Right cardiac atrium (tissue), 5 donors: Measurements from ENCODE around the gene GNB4. TPM values are rescaled to one million over a fixed set of nuclear protein-coding genes. Genes with fewer than 3 reads are reported as not detected.

Experiments used
- ATAC-seq, 2 donors: fragments of 200-7000 bp; cut with Tn5 transposase; one replicate each; pipeline versions ENCODE4 v1.8.0 to v1.9.1; 2020; ENCODE audit warnings: moderate library complexity in 2 of 2, mild to moderate bottlenecking in 1 of 2
- DNase-seq, 3 donors: peaks; one replicate each; pipeline ENCODE4 v3.0.0-alpha.2; 2020
- H3K27ac ChIP-seq: one replicate; pipeline ENCODE4 v1.5.1; 2013; ENCODE audit warnings: mild to moderate bottlenecking, low read length, control low read depth, moderate library complexity
- H3K27me3 ChIP-seq: one replicate; pipeline ENCODE4 v1.6.1; 2013; ENCODE audit not compliant: control insufficient read depth, insufficient read depth
- H3K4me1 ChIP-seq: one replicate; pipeline ENCODE4 v1.6.1; 2013; ENCODE audit warnings: low read length; ENCODE audit not compliant: control insufficient read depth, insufficient read depth
- H3K4me3 ChIP-seq: one replicate; pipeline ENCODE4 v1.5.1; 2013; ENCODE audit warnings: low read length, control low read depth
- H3K9me3 ChIP-seq: one replicate; pipeline ENCODE4 v1.6.1; 2013; ENCODE audit warnings: low read length; ENCODE audit not compliant: control insufficient read depth
- WGBS: extraction: QIAGEN DNeasy Blood & Tissue Kit; methylation state at CpG from one replicate; pipeline ENCODE4 v1.1.7; 2013; 5-methylcytosine and 5-hydroxymethylcytosine counted together
- intact Hi-C, 4 donors: fragments of 100-400 bp; cut with DNase I; formaldehyde crosslinking; loops; one replicate each; pipeline versions ENCODE4 v1.11.0 to v1.14.0; 2022 to 2023
- long read RNA-seq, 4 donors: library from polyadenylated mRNA; unstranded; transcript quantifications; one replicate each; pipeline ENCODE4 v2.0.0, GENCODE V29; 2020 to 2021
- polyA plus RNA-seq: library from polyadenylated mRNA; stranded (reverse); fragments of 200-250 nt; gene quantifications from one replicate; pipeline ENCODE4 v1.2.3, GENCODE V29; 2013
- total RNA-seq, 4 donors: library from RNA; stranded (reverse); fragmentation: NEBNext Ultra II Directional; extraction: Animal tissue kit (Norgen Biotek cat#: 25700); gene quantifications; one replicate each; pipeline ENCODE4 v1.2.1, GENCODE V29; 2021
- donor health status: healthy with polysubstance abuse.
- donor health status: DM: no; HTN: yes; CAD: no.
- donor health status: DM: no; HTN: no; CAD: no.
- donor health status: DM: no; HTN: yes; CAD: no; lungs with severe emphysema.
- donor health status: DM: yes; HTN: yes; CAD: no.

GNB4 gene
- total RNA-seq (10 to 100 TPM; 14.8 to 67.3 (median 17.3) TPM), polyA plus RNA-seq (10.5 TPM)
- long read RNA-seq, donor 1, full-length matches to known transcripts = 20 of 32 reads
- long read RNA-seq, donor 1, partial matches to known transcripts = 1 of 32 reads
- long read RNA-seq, donor 1, other reads (novel, unspliced or antisense) = 11 of 32 reads
- long read RNA-seq, donor 2, full-length matches to known transcripts = 2 of 4 reads
- long read RNA-seq, donor 2, partial matches to known transcripts = 0 of 4 reads
- long read RNA-seq, donor 2, other reads (novel, unspliced or antisense) = 2 of 4 reads
- long read RNA-seq, donor 3, full-length matches to known transcripts = 138 of 201 reads
- long read RNA-seq, donor 3, partial matches to known transcripts = 19 of 201 reads
- long read RNA-seq, donor 3, other reads (novel, unspliced or antisense) = 44 of 201 reads
- long read RNA-seq, donor 4, full-length matches to known transcripts = 3 of 8 reads
- long read RNA-seq, donor 4, partial matches to known transcripts = 1 of 8 reads
- long read RNA-seq, donor 4, other reads (novel, unspliced or antisense) = 4 of 8 reads

DNA sequence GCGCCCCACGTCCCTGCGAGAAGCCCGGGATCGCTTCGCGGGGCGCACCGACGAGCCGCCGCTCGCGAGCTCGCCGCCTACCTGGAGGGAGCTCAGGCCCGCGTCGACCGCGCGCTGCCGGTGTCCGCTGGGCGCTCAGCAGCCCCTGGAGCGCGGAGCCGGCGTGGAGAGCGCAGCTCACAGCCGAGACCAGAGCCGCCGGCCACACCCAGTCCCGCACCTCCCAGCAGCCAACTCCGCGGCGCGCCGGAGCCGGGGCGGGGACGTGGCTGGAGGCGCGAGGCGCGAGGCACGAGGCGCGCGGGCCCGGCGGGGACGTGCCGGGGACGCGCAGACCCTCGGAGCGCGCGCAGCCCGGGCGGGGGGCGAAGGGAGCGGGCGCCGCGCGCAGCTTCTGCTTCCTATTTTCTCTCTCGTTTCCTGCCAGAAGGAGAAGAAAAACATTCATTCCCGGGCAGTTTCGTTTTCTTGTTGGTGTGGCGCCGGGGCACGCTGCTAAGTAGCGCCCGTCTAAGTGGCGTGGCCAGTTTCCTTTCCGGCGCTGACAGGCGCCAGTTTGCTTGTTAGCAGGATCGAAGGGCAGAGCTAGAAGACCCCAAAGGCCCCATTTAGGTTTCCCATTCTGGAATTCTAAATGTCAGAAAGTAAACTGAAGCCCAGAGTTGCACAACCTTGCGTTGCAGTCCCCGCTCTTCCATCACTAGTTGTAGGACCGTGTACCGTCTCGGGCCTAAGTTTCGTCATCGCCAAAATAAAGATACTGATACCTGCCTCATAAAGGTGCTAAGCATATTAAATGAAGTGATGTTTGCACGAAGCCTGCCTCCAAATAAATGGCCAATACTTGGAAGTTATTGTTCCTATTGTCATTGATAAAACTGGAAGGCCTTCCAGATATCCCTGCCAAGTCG is at the start of gene GNB4:
GNB4 (minus strand) TSS at position 206 of the 911 bp plus-strand sequence. CDS start 25,270 bp downstream, outside the sequence.
- H3K4me1 ChIP-seq = peaks cover 7% of the 10 kb centered on the region
- H3K27ac ChIP-seq = peak within 1 kb of the TSS; percentile 95
- H3K9me3 ChIP-seq = no peaks in the 10 kb centered on the region
- WGBS = 3% methylated on average over 90 of the region's 90 CpGs
- intact Hi-C loops = no loop called here
- ATAC-seq = peak; percentile 92 to 96
- H3K4me3 ChIP-seq = peak within 1 kb of the TSS; percentile 86
- DNase-seq = peak; percentile 86 to 95 (median 95)
- H3K27me3 ChIP-seq = no peaks in the 10 kb centered on the region

GRCh38 chr3:179495483-179495882 is 44.2 kb upstream of the GNB4 start:
- H3K4me3 ChIP-seq = no peak overlapping the region
- intact Hi-C loops = no loop called here
- H3K4me1 ChIP-seq = no peaks in the 10 kb centered on the region
- H3K27ac ChIP-seq = no peak overlapping the region
- no peak for DNase-seq
- H3K9me3 ChIP-seq = peaks cover 4% of the 10 kb centered on the region
- no peak for ATAC-seq
- H3K27me3 ChIP-seq = no peaks in the 10 kb centered on the region

DNA sequence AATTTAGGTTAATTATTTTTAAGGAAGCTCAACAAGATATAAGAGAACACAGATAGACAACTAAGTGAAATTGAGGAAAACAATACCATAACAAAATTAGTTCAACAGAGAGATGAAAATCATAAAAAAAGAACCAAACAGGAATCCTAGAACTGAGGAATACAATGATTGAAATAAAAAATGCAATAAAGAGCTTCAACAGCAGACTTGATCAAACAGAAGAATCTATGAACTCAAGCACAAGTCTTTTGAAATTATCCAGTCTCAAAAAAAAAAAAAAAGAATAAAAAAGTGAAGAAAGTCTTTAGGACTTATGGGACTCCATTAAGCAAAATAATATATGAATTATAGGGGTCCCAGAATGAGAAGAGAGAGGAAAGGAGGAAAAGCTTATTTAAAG is 42.0 kb upstream of the GNB4 start:
- peaks cover 4% of the 10 kb centered on the region for H3K9me3 ChIP-seq
- intact Hi-C loops = no loop called here

DNA sequence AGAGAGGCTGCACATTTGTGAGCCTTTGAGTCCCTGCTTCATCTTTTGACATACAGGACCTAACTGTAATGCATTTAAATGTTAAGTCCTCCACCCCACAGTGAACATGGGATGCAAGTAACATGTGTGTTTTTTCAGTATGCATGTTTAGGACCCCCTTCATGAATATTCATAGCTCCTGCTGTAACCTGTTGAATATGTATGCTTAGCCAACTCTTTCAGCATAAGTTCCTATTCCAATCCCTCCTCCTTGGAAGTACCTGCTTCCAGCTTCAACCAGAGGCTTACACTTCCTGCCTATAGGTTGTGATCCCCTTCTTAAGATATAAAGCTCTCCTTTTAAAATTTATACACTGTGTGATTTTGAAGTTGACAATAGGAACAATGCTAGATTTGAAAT is 36.9 kb upstream of the GNB4 start:
- intact Hi-C loops = no loop called here
- no peak for ATAC-seq
- H3K27me3 ChIP-seq = no peaks in the 10 kb centered on the region
- no peak for DNase-seq
- H3K9me3 ChIP-seq = no peaks in the 10 kb centered on the region
- no peaks in the 10 kb centered on the region for H3K4me1 ChIP-seq
- H3K27ac ChIP-seq = no peak overlapping the region
- no peak overlapping the region for H3K4me3 ChIP-seq

More for the DNA sequence above, 42.0 kb upstream of the GNB4 start:
- H3K4me3 ChIP-seq = no peak overlapping the region
- DNase-seq (no peak), ATAC-seq (no peak)
- H3K4me1 ChIP-seq = no peaks in the 10 kb centered on the region
- H3K27me3 ChIP-seq = no peaks in the 10 kb centered on the region
- H3K27ac ChIP-seq = no peak overlapping the region

DNA sequence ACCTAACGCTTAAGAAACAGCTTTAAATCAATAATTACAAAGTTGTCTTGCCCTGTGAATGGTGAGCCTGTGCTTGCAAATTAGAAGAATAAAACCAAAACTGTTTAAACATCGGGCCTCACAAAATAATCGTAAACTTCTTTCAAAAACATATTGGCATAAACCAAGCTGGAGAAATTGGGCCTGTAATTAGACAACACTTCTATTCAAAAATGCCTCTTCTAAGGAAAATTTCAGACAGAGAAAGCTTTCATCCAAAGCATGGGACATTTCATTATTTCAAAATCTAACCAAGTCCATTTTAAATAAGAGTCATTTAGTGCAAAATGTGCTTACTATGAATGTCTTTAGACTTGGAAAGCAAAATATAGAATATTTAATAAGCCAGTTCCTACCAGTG is 35.5 kb upstream of the GNB4 start:
- no peaks in the 10 kb centered on the region for H3K4me1 ChIP-seq
- ATAC-seq (no peak), DNase-seq (no peak)
- H3K27me3 ChIP-seq = no peaks in the 10 kb centered on the region
- H3K27ac ChIP-seq = no peak overlapping the region
- H3K4me3 ChIP-seq = no peak overlapping the region
- intact Hi-C loops = no loop called here
- WGBS = 87% methylated on average over 3 of the region's 3 CpGs
- no peaks in the 10 kb centered on the region for H3K9me3 ChIP-seq

GRCh38 chr3:179482857-179483256 is 31.6 kb upstream of the GNB4 start:
- ATAC-seq = no peak
- intact Hi-C loops = no loop called here
- WGBS = 65% methylated on average over 3 of the region's 3 CpGs
- Histone ChIP-seq H3K27me3 (no peaks in the 10 kb centered on the region), H3K4me3 (no peak overlapping the region), H3K4me1 (no peaks in the 10 kb centered on the region), H3K9me3 (no peaks in the 10 kb centered on the region), H3K27ac (no peak overlapping the region)
- DNase-seq = no peak

DNA sequence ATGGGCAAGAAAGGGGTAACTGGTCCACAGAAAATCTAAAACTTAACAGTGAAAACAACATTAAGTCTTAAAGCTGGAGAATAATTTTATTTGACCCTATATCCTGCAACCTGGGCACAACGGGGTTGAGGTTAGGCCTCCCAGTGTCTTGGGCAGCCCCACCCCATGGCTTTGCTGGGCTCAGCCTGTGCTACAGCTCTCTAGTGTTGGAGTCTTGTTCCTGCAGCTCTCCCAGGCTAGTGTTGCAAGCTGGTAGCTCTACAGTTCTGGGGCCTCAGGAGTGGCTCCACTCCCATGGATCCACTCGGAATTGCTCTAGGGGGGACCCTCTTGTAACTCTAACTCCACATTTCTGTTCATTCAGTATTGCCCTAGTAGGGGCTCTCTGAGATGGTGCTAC is 24.9 kb upstream of the GNB4 start:
- Histone ChIP-seq H3K27me3 (no peaks in the 10 kb centered on the region), H3K27ac (no peak overlapping the region), H3K4me1 (no peaks in the 10 kb centered on the region), H3K4me3 (no peak overlapping the region), H3K9me3 (no peaks in the 10 kb centered on the region)
- peak in 1 of 3 donors; percentile 32 for DNase-seq
- WGBS = 89% methylated on average over 2 of the region's 2 CpGs
- no peak for ATAC-seq
- intact Hi-C loops = no loop called here

- no peaks in the 10 kb centered on the region for H3K27me3 ChIP-seq
- H3K4me3 ChIP-seq = no peak overlapping the region
- no peaks in the 10 kb centered on the region for H3K4me1 ChIP-seq
- intact Hi-C loops = no loop called here
- no peaks in the 10 kb centered on the region for H3K9me3 ChIP-seq
- ATAC-seq = no peak
- H3K27ac ChIP-seq = no peak overlapping the region
- no peak for DNase-seq
Observed at GRCh38 chr3:179474480-179474879, 23.2 kb upstream of the GNB4 start.

GRCh38 chr3:179473565-179473964 is 22.3 kb upstream of the GNB4 start:
- no peak overlapping the region for H3K4me3 ChIP-seq
- no peaks in the 10 kb centered on the region for H3K27me3 ChIP-seq
- intact Hi-C loops = no loop called here
- no peaks in the 10 kb centered on the region for H3K9me3 ChIP-seq
- H3K27ac ChIP-seq = no peak overlapping the region
- WGBS = 49% methylated on average over 4 of the region's 4 CpGs
- DNase-seq = no peak
- H3K4me1 ChIP-seq = no peaks in the 10 kb centered on the region
- peak; percentile 40 to 57 for ATAC-seq

GRCh38 chr3:179464323-179465092 is 13.2 kb upstream of the GNB4 start:
- DNase-seq (peak in 1 of 3 donors; percentile 30), ATAC-seq (no peak)
- Histone ChIP-seq H3K27me3 (no peaks in the 10 kb centered on the region), H3K4me3 (no peak overlapping the region), H3K9me3 (no peaks in the 10 kb centered on the region), H3K27ac (no peak overlapping the region), H3K4me1 (no peaks in the 10 kb centered on the region)
- intact Hi-C loops = no loop called here
- 69% methylated on average over 19 of the region's 19 CpGs for WGBS
